ENCODE data around the gene GCGR. TPM values are rescaled to one million over a fixed set of nuclear protein-coding genes. Genes with fewer than 3 reads are reported as not detected.

GCGR gene
- total RNA-seq, 2 donors from 2014 or later = 0.52 to 5.3 TPM

Other genes starting within 250 kb of the GCGR start
- 10 to 100 TPM; 43.8 to 63.0 TPM for gene NPLOC4, start 167.0 kb upstream of the GCGR start, total RNA-seq
- gene TSPAN10, start 167.0 kb upstream of the GCGR start, total RNA-seq = 1 to 10 TPM; 1.0 to 5.3 TPM
- gene PDE6G, start 147.6 kb upstream of the GCGR start, total RNA-seq = not detected
- 10 to 100 TPM; 18.1 to 23.3 TPM for gene OXLD1, start 137.5 kb upstream of the GCGR start, total RNA-seq
- gene CCDC137, start 137.4 kb upstream of the GCGR start, total RNA-seq = 10 to 100 TPM in 1 of 2 donors, 1 to 10 TPM in 1; 6.2 to 21.4 TPM
- gene ARL16, start 120.4 kb upstream of the GCGR start, total RNA-seq = 10 to 100 TPM; 22.8 to 47.1 TPM
- gene HGS, start 120.1 kb upstream of the GCGR start, total RNA-seq = 10 to 100 TPM; 60.7 to 66.9 TPM
- 10 to 100 TPM; 17.1 to 45.8 TPM for gene MRPL12, start 100.8 kb upstream of the GCGR start, total RNA-seq
- gene SLC25A10, start 91.9 kb upstream of the GCGR start, total RNA-seq = 10 to 100 TPM; 15.8 to 18.9 TPM
- 10 to 100 TPM; 46.1 to 65.6 TPM for gene MCRIP1, start 29.1 kb downstream of the GCGR start, total RNA-seq
- not detected for gene PPP1R27, start 30.9 kb downstream of the GCGR start, total RNA-seq
- gene P4HB, start 56.4 kb downstream of the GCGR start, total RNA-seq = 1,000 to 10,000 TPM; 1,462 to 4,394 TPM
- gene ARHGDIA, start 67.2 kb downstream of the GCGR start, total RNA-seq = 100 to 1,000 TPM; 109 to 141 TPM
- 10 to 100 TPM; 17.1 to 72.2 TPM for gene ALYREF, start 87.4 kb downstream of the GCGR start, total RNA-seq
- 100 to 1,000 TPM in 1 of 2 donors, 10 to 100 TPM in 1; 58.1 to 111 TPM for gene ANAPC11, start 87.6 kb downstream of the GCGR start, total RNA-seq
- gene NPB, start 98.1 kb downstream of the GCGR start, total RNA-seq = 1 to 10 TPM in 1 of 2 donors, under 1 TPM in 1; 0.66 to 1.8 TPM
- 10 to 100 TPM; 13.0 to 25.1 TPM for gene PCYT2, start 107.2 kb downstream of the GCGR start, total RNA-seq
- gene SIRT7, start 114.0 kb downstream of the GCGR start, total RNA-seq = 10 to 100 TPM; 23.9 to 48.5 TPM
- gene MAFG, start 123.6 kb downstream of the GCGR start, total RNA-seq = 10 to 100 TPM in 1 of 2 donors, 1 to 10 TPM in 1; 8.3 to 14.5 TPM
- 10 to 100 TPM; 38.2 to 54.2 TPM for gene PYCR1, start 133.2 kb downstream of the GCGR start, total RNA-seq
- gene MYADML2, start 143.1 kb downstream of the GCGR start, total RNA-seq = not detected
- gene NOTUM, start 157.0 kb downstream of the GCGR start, total RNA-seq = under 1 TPM in 1 of 2 donors, not detected in 1; 0.33 TPM
- gene ASPSCR1, start 173.5 kb downstream of the GCGR start, total RNA-seq = 10 to 100 TPM; 17.9 to 57.4 TPM
- gene CENPX, start 218.7 kb downstream of the GCGR start, total RNA-seq = 10 to 100 TPM; 16.5 to 24.4 TPM
- 10 to 100 TPM in 1 of 2 donors, 1 to 10 TPM in 1; 8.0 to 36.3 TPM for gene LRRC45, start 219.2 kb downstream of the GCGR start, total RNA-seq
- 1 to 10 TPM in 1 of 2 donors, not detected in 1; 3.1 TPM for gene RAC3, start 227.5 kb downstream of the GCGR start, total RNA-seq
- 100 to 1,000 TPM in 1 of 2 donors, 10 to 100 TPM in 1; 82.2 to 205 TPM for gene DCXR, start 233.5 kb downstream of the GCGR start, total RNA-seq
- gene RFNG, start 247.7 kb downstream of the GCGR start, total RNA-seq = 10 to 100 TPM; 37.9 to 43.1 TPM
- gene GPS1, start 247.7 kb downstream of the GCGR start, total RNA-seq = 10 to 100 TPM; 63.0 to 86.4 TPM

All from body of pancreas (tissue), 2 donors.